ENCODE data around the gene RHOF. TPM values are rescaled to one million over a fixed set of nuclear protein-coding genes. Genes with fewer than 3 reads are reported as not detected.

RHOF gene
- polyA plus RNA-seq, 1 of the 3 experiments (the other 2 are of a cell fraction) = 5.0 TPM

DNA sequence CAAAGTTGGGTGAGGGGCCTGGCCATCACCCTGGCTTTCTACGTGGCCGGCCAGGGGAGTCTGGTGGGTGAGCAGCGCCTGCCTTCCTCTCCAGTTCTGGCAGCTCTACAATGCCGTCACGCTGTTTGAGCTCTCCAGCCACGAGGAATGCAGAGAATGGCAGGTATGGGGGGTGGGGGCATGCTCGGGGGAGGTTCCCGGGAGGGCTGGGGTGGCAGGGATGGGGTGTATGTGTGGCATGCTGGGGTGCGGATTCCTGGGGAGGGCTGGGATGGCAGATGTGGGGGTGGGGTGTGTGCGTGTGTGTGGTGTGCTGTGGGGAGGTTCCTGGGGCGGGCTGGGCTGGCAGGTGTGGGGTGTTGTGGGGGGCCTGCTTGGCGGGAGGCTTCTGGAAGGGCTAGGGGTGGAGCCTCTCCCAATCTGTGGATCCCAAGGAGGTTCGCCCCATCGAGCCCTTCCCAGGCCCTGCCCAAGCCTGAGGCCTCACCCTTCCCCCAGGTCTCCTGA, 18.5 kb downstream of the RHOF start:
- WGBS (ENCODE audit: low lambda C conversion rate) = 96% methylated on average over 4 of the region's 14 CpGs
- Histone ChIP-seq H4K20me1 (ENCODE audit: insufficient read depth) (no peaks in the 10 kb centered on the region), H3K27ac (ENCODE audit: low read depth in 2 of 2, low read length in 1 of 2) (no peak overlapping the region), H3K4me1 (ENCODE audit: control insufficient read depth in 1 of 2, insufficient read depth in 2 of 2, low read depth in 1 of 2, low read length in 1 of 2) (peaks cover 0 to 9% of the 10 kb centered on the region in 2 experiments; a peak in 1 of 4 replicates), H3F3A (replicated peaks; ENCODE audit: insufficient read depth) (no peaks in the 10 kb centered on the region), H3K36me3 (replicated peaks in 1 of 2; ENCODE audit: control insufficient read depth in 1 of 2, insufficient read depth in 2 of 2, low read length in 1 of 2) (peaks cover 0 to 3% of the 10 kb centered on the region in 2 experiments), H3K9me3 (no peaks in the 10 kb centered on the region), H3K4me2 (no peak overlapping the region), H2AFZ (ENCODE audit: low read depth) (no peak overlapping the region), H3K27me3 (ENCODE audit: insufficient read depth) (no peaks in the 10 kb centered on the region), H3K79me2 (ENCODE audit: insufficient read depth) (no peaks in the 10 kb centered on the region), H3K9ac (no peak overlapping the region), H3K4me3 (ENCODE audit: low read depth in 2 of 2, low read length in 1 of 2) (no peak overlapping the region), H3K9me2 (no peaks in the 10 kb centered on the region)
- CTCF ChIA-PET = interaction anchor here (0.8 to 25.7 kb wide), 11 partner anchors 9 to 114 kb away, joined by 3 to 382 read pairs (median 4); partner anchors contain the start of genes PSMD9 and RHOF
- TF ChIP-seq FOSL2 (IDR thresholded peaks at IDR 0.05; ENCODE audit: borderline replicate concordance, low read depth) = no peak
- no peak for TF ChIP-seq MEF2A (IDR thresholded peaks at IDR 0.05; ENCODE audit: borderline replicate concordance, low read depth)
- TF ChIP-seq CHD2 (IDR thresholded peaks at IDR 0.05; ENCODE audit: low read length, partially characterized antibody) = no peak
- TF ChIP-seq, protein P1, sequence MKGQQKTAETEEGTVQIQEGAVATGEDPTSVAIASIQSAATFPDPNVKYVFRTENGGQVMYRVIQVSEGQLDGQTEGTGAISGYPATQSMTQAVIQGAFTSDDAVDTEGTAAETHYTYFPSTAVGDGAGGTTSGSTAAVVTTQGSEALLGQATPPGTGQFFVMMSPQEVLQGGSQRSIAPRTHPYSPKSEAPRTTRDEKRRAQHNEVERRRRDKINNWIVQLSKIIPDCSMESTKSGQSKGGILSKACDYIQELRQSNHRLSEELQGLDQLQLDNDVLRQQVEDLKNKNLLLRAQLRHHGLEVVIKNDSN (IDR thresholded peaks at IDR 0.05; ENCODE audit: borderline replicate concordance, low read depth) = no peak
- no peak for TF ChIP-seq MAX (IDR thresholded peaks at IDR 0.05; ENCODE audit: low read depth)
- TF ChIP-seq RFX5 (IDR thresholded peaks at IDR 0.05; ENCODE audit: low read length) = no peak
- TF ChIP-seq TCF12 (IDR thresholded peaks at IDR 0.05) = no peak
- TF ChIP-seq, protein P2, sequence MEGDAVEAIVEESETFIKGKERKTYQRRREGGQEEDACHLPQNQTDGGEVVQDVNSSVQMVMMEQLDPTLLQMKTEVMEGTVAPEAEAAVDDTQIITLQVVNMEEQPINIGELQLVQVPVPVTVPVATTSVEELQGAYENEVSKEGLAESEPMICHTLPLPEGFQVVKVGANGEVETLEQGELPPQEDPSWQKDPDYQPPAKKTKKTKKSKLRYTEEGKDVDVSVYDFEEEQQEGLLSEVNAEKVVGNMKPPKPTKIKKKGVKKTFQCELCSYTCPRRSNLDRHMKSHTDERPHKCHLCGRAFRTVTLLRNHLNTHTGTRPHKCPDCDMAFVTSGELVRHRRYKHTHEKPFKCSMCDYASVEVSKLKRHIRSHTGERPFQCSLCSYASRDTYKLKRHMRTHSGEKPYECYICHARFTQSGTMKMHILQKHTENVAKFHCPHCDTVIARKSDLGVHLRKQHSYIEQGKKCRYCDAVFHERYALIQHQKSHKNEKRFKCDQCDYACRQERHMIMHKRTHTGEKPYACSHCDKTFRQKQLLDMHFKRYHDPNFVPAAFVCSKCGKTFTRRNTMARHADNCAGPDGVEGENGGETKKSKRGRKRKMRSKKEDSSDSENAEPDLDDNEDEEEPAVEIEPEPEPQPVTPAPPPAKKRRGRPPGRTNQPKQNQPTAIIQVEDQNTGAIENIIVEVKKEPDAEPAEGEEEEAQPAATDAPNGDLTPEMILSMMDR (IDR thresholded peaks at IDR 0.05) = no peak
- TF ChIP-seq SIN3A (IDR thresholded peaks at IDR 0.05; ENCODE audit: borderline replicate concordance, low read depth, low read length) = no peak
- TF ChIP-seq FOXM1 (IDR thresholded peaks at IDR 0.05; ENCODE audit: low read depth) = no peak
- TF ChIP-seq TEAD4 (IDR thresholded peaks at IDR 0.05; ENCODE audit: borderline replicate concordance, insufficient read depth) = no peak
- no peak for TF ChIP-seq RXRA (IDR thresholded peaks at IDR 0.05; ENCODE audit: borderline replicate concordance, low read depth)
- TF ChIP-seq RCOR1 (IDR thresholded peaks at IDR 0.05; ENCODE audit: low read length) = no peak
- no peak for TF ChIP-seq TAF1 (IDR thresholded peaks at IDR 0.05; ENCODE audit: borderline replicate concordance, low read depth, low read length)
- TF ChIP-seq SMC3 (IDR thresholded peaks at IDR 0.05; ENCODE audit: low read depth, low read length) = no peak
- TF ChIP-seq POLR2AphosphoS5 (IDR thresholded peaks at IDR 0.05; ENCODE audit: low read depth, low read length) = no peak
- DNase-seq = no peak
- POLR2A ChIA-PET = no interaction called here

Data from SK-N-SH (cell line).